Sigmoid colon (tissue), 7 donors: ENCODE data around the gene PTH2R. TPM values are rescaled to one million over a fixed set of nuclear protein-coding genes. Genes with fewer than 3 reads are reported as not detected.
"Not testable (repeated sequence)": the region's sequence is repeated elsewhere in the genome, so short reads cannot be mapped to it uniquely, and the experiment has no call there.

ENCODE experiments used
- DNase-seq: peaks from one replicate; pipeline ENCODE4 v3.0.0-alpha.2; 2019
- H3K27ac ChIP-seq, 4 donors: fragments of 200-600 bp; sonication (generic); one replicate each; pipeline ENCODE4 v1.5.1; 2016 to 2019; ENCODE audit warnings: mild to moderate bottlenecking in 1 of 4
- H3K27me3 ChIP-seq, 3 donors: fragments of 200-600 bp; sonication (generic); one replicate each; pipeline ENCODE4 v1.5.1; 2019; ENCODE audit warnings: mild to moderate bottlenecking in 1 of 3
- H3K36me3 ChIP-seq, 4 donors: fragments of 200-600 bp; sonication (generic); one replicate each; pipeline ENCODE4 v1.5.1; 2016 to 2019
- H3K4me1 ChIP-seq, 4 donors: fragments of 200-600 bp; sonication (generic); one replicate each; pipeline ENCODE4 v1.5.1; 2017 to 2019
- H3K4me3 ChIP-seq, 4 donors: fragments of 200-600 bp; sonication (generic); one replicate each; pipeline ENCODE4 v1.5.1; 2017 to 2019; ENCODE audit warnings: mild to moderate bottlenecking in 2 of 4, moderate library complexity in 1 of 4
- H3K9me3 ChIP-seq, 4 donors: fragments of 200-600 bp in 3 of 4; sonication (generic) in 3 of 4; one replicate each; pipeline versions ENCODE4 v1.5.1 to v1.6.1; 2013 to 2019
- EP300 ChIP-seq, 4 donors: sonication (generic); formaldehyde crosslinking; IDR thresholded peaks; one replicate each; pipeline ENCODE4 v1.6.1; 2017; ENCODE audit warnings: antibody characterized with exemption in 4 of 4
- POLR2A ChIP-seq, 2 donors: fragments of 450-650 bp; IDR thresholded peaks; one replicate each; pipeline ENCODE4 v1.6.1; 2016; ENCODE audit warnings: antibody characterized with exemption in 2 of 2, mild to moderate bottlenecking in 2 of 2, moderate library complexity in 2 of 2
- POLR2AphosphoS5 ChIP-seq, 4 donors: sonication (generic); formaldehyde crosslinking; IDR thresholded peaks; one replicate each; pipeline ENCODE4 v1.6.1; 2017; ENCODE audit warnings: antibody characterized with exemption in 4 of 4
- WGBS, 2 donors: extraction: QIAGEN DNeasy Blood & Tissue Kit; methylation state at CpG; one replicate each; pipeline ENCODE4 v1.1.7; 2013; 5-methylcytosine and 5-hydroxymethylcytosine counted together
- intact Hi-C: fragments of 100-400 bp; cut with DNase I; formaldehyde crosslinking; loops from one replicate; pipeline ENCODE4 v1.15.1; 2023
- polyA plus RNA-seq, 3 donors: library from polyadenylated mRNA; stranded (reverse); fragments of 200-250 nt; gene quantifications; one replicate each; pipeline ENCODE4 v1.2.3, GENCODE V29; 2013
- total RNA-seq, 4 donors: library from RNA; depleted of rRNA; stranded (reverse); fragments of >200 nt; gene quantifications; one replicate each; pipeline ENCODE4 v1.1.0, GENCODE V29; 2016
- TF ChIP-seq, protein P1 (sequence below), 4 experiments: fragments of 450-650 bp in 3 of 4; fragments of 200-600 bp in 1 of 4; IDR thresholded peaks; one replicate each; pipeline ENCODE4 v1.5.1; 2016 to 2019; ENCODE audit warnings: antibody characterized with exemption in 4 of 4, mild to moderate bottlenecking in 3 of 4, moderate library complexity in 2 of 4
- donor health status: healthy with polysubstance abuse.
- donor health status: Bipolar disorder and iron deficiency.
- donor health status: healthy.

PTH2R gene
- total and polyA plus RNA-seq, 7 donors: 0.12 to 0.27 TPM; not detected in 5

DNA sequence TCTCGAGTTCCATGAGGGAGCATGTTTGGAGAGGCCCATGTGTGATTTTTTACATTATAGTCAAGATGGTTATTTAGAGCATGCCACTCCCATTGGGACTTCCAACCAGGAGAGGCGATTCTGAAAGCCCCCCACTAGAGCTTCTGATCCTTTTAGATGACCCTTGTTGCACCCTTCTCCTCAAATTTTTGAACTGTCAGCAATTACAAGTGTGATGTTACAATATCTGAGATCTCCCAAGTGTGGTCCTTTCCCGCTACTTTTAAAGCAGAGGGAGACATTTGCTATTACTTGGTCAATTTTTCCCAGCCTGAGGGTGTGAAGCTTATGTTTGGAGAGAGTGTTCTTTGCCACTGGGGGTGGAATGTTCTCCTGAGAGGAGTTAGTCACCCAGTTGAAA is 16.7 kb upstream of the PTH2R start:
- no peaks in the 10 kb centered on the region for H3K36me3 ChIP-seq
- TF ChIP-seq POLR2AphosphoS5 (IDR thresholded peaks at IDR 0.05): no peak
- H3K9me3 ChIP-seq: peaks cover 0 to 10% (median 2%) of the 10 kb centered on the region in 4 donors
- DNase-seq: no peak
- H3K4me1 ChIP-seq: no peaks in the 10 kb centered on the region
- intact Hi-C loops: no loop called here
- H3K27ac ChIP-seq: no peak overlapping the region
- WGBS, 2 donors: 82 to 86% methylated on average over 3 of the region's 3 CpGs
- peaks cover 0 to 7% (median 0%) of the 10 kb centered on the region in 3 donors for H3K27me3 ChIP-seq
- no peak overlapping the region for H3K4me3 ChIP-seq

- TF ChIP-seq POLR2AphosphoS5 (IDR thresholded peaks at IDR 0.05) (no peak), EP300 (IDR thresholded peaks at IDR 0.05) (no peak)
- TF ChIP-seq, protein P1, sequence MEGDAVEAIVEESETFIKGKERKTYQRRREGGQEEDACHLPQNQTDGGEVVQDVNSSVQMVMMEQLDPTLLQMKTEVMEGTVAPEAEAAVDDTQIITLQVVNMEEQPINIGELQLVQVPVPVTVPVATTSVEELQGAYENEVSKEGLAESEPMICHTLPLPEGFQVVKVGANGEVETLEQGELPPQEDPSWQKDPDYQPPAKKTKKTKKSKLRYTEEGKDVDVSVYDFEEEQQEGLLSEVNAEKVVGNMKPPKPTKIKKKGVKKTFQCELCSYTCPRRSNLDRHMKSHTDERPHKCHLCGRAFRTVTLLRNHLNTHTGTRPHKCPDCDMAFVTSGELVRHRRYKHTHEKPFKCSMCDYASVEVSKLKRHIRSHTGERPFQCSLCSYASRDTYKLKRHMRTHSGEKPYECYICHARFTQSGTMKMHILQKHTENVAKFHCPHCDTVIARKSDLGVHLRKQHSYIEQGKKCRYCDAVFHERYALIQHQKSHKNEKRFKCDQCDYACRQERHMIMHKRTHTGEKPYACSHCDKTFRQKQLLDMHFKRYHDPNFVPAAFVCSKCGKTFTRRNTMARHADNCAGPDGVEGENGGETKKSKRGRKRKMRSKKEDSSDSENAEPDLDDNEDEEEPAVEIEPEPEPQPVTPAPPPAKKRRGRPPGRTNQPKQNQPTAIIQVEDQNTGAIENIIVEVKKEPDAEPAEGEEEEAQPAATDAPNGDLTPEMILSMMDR (IDR thresholded peaks at IDR 0.05): no peak
- no peak for DNase-seq
- H3K27ac ChIP-seq: no peak overlapping the region
- H3K36me3 ChIP-seq: no peaks in the 10 kb centered on the region
- no peak overlapping the region for H3K4me3 ChIP-seq
- H3K4me1 ChIP-seq: no peaks in the 10 kb centered on the region
- intact Hi-C loops: no loop called here
- 75 to 88% methylated on average over 3 of the region's 3 CpGs for WGBS, 2 donors
- H3K27me3 ChIP-seq: no peaks in the 10 kb centered on the region
- H3K9me3 ChIP-seq: peaks cover 0 to 13% (median 2%) of the 10 kb centered on the region in 4 donors
Measured at GRCh38 chr2:208392300-208392699, 14.3 kb upstream of the PTH2R start.

- peaks cover 0 to 13% (median 2%) of the 10 kb centered on the region in 4 donors for H3K9me3 ChIP-seq
- DNase-seq, intact Hi-C loops, H3K4me1 ChIP-seq, H3K4me3 ChIP-seq, H3K27ac ChIP-seq, H3K27me3 ChIP-seq, H3K36me3 ChIP-seq: not testable (repeated sequence)
- WGBS, 2 donors: 96 to 98% methylated on average over 4 of the region's 4 CpGs
Measured at GRCh38 chr2:208396796-208397195, 9.8 kb upstream of the PTH2R start.

DNA sequence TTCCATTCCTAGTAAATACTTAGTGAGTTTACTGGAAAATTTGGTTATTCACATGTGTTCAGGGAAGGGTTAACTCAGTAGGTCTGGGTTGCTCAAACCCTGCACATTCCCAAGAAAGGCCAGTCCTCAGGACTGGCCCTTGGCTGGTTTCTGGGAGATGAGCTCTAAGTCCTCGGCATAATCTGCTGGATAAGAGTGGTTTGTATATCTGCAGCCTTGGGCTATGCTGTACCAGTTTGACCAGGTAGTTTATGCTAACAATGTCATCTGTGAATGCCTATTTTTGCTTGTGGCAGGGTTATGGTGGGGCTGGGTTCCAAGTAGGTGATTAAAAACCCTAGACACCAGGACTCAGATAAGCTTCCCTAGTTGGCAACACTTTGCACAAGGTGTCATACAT is 7.4 kb upstream of the PTH2R start:
- Histone ChIP-seq H3K27me3 (peaks cover 0 to 4% (median 0%) of the 10 kb centered on the region in 3 donors), H3K27ac (no peak overlapping the region), H3K9me3 (peaks cover 0 to 5% (median 0%) of the 10 kb centered on the region in 4 donors), H3K36me3 (no peaks in the 10 kb centered on the region), H3K4me1 (no peaks in the 10 kb centered on the region), H3K4me3 (no peak overlapping the region)
- no peak for DNase-seq
- 29 to 68% methylated on average over 1 of the region's 1 CpG for WGBS, 2 donors
- intact Hi-C loops: no loop called here
- TF ChIP-seq POLR2A (IDR thresholded peaks at IDR 0.05) (no peak), EP300 (IDR thresholded peaks at IDR 0.05) (no peak), POLR2AphosphoS5 (IDR thresholded peaks at IDR 0.05) (no peak)
- TF ChIP-seq, protein P1 (IDR thresholded peaks at IDR 0.05): no peak

DNA sequence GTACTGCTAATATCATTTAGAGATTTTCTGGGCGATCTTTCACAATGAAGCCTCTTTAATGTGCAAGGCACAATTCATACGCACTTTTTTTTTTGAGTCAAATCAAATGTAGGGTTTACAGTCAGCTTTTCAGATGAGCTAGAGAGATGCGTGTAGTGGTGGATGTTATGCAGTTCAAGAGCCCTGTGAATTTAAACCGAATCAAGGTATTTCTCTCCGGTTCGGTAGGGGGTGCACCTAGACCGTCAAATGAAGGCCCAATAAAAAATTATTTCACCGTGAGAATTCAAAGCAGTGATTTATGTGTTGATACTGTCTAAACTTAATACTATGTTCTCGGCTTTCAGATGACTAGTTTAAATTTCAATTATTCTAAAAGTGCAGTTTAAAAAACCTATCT is 1.1 kb downstream of the PTH2R start:
- WGBS, 2 donors: 16 to 24% methylated on average over 9 of the region's 9 CpGs
- DNase-seq: no peak
- H3K4me1 ChIP-seq: peaks cover 0 to 13% (median 10%) of the 10 kb centered on the region in 4 donors
- intact Hi-C loops: no loop called here
- peaks cover 10 to 43% (median 26%) of the 10 kb centered on the region in 3 donors for H3K27me3 ChIP-seq
- TF ChIP-seq POLR2A (IDR thresholded peaks at IDR 0.05) (no peak), POLR2AphosphoS5 (IDR thresholded peaks at IDR 0.05) (no peak), EP300 (IDR thresholded peaks at IDR 0.05) (no peak)
- TF ChIP-seq, protein P1 (IDR thresholded peaks at IDR 0.05): no peak
- no peak overlapping the region for H3K27ac ChIP-seq
- no peaks in the 10 kb centered on the region for H3K9me3 ChIP-seq
- no peak overlapping the region for H3K4me3 ChIP-seq
- H3K36me3 ChIP-seq: no peaks in the 10 kb centered on the region

DNA sequence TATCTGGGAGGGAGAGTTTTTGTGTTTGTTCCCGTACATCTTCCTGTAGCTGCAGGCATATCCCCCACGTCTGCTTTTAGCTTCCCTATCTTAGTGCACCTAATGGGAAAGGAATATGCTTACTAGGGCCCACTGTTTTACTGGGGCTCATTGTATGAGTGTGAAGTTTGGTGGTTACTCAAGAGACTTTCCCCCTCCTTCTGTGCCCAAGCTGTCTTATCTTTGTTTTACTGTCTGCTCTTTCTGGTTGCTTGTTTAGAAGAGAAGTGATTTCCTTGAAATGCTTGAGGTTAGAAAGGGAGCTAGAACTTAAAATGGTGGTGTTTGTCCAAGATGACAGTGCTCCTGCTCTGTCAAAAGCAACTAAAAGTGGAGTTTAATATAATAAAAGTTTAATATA is 7.3 kb downstream of the PTH2R start:
- peaks cover 0 to under 1% (median 0%) of the 10 kb centered on the region in 3 donors for H3K27me3 ChIP-seq
- TF ChIP-seq POLR2A (IDR thresholded peaks at IDR 0.05) (no peak), EP300 (IDR thresholded peaks at IDR 0.05) (no peak), POLR2AphosphoS5 (IDR thresholded peaks at IDR 0.05) (no peak)
- TF ChIP-seq, protein P1 (IDR thresholded peaks at IDR 0.05): no peak
- H3K9me3 ChIP-seq: no peaks in the 10 kb centered on the region
- no peaks in the 10 kb centered on the region for H3K4me1 ChIP-seq
- H3K36me3 ChIP-seq: no peaks in the 10 kb centered on the region
- WGBS, 2 donors: 68 to 76% methylated on average over 2 of the region's 2 CpGs
- intact Hi-C loops: no loop called here
- no peak for DNase-seq
- H3K4me3 ChIP-seq: no peak overlapping the region
- no peak overlapping the region for H3K27ac ChIP-seq
